ENCODE measurements around the gene SLC39A1. TPM values are rescaled to one million over a fixed set of nuclear protein-coding genes. Genes with fewer than 3 reads are reported as not detected.

SLC39A1 gene
- total RNA-seq, 1 experiment from 2014 or later = 158 TPM

DNA sequence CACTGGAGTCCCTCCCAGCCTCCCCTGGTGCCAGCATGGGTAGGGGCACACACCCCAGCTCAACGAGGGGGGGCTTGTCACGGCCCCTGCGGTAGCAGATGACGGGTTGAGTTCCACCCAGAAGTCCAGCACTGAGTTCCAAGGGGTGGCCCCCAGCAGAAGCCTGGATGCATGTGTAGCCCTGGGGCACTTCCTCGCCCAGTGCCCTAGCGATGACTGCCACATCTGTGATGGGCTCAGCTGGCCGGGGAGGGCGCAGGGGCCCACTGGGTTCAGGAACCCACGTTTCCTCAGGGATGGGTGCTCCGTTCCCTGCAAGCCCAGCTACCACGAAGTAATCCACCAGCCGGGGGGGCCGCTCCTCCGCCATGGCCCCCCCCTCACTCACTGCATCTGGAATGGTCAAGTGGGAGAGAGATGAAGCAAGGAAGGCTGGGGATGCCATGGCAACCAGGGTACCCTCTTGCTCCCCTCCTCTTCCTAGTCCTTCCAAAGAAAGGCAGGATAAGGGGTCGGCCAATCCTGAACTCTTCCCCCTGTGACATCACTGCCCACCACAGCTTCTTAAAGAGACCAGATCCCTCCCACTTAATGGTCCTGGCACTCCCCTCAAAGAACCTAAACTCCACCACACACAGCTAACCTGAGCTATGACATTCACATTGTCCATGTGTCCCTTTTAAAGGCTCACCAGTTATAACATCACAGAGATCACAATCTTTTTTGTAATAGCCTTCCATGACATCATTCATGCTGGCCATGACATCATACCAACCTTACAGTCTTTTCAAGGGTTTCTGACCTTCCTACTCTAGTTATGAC, 19.1 kb downstream of the SLC39A1 start:
- ATAC-seq = no peak
- POLR2A ChIA-PET = interaction anchor here (0.6 kb wide), 2 partner anchors 15 to 21 kb away, joined by 5 to 6 read pairs; no protein-coding TSS in a partner anchor
- H3K4me1 ChIP-seq (ENCODE audit: control insufficient read depth, insufficient read depth, low read length) = peaks cover 14% of the 10 kb centered on the region
- CTCF ChIA-PET = interaction anchor here (0.7 kb wide), 1 partner anchor 1758 kb away, joined by 10 read pairs; no protein-coding TSS in a partner anchor
- no peaks in the 10 kb centered on the region; the same call in 1 of the 2 replicates for H3K36me3 ChIP-seq (ENCODE audit: control insufficient read depth, insufficient read depth, low read length)
- BruUV-seq (replicated peaks) = TSS peak; percentile 45
- DNase-seq (ENCODE audit: low read depth, low spot score) = no peak
- H3K27ac ChIP-seq (ENCODE audit: low read length) = peak overlapping the region; percentile 78
- no peak overlapping the region for H3K4me3 ChIP-seq (ENCODE audit: low read depth in 2 of 2, low read length in 2 of 2)
- TF ChIP-seq POLR2AphosphoS5 (IDR thresholded peaks at IDR 0.05; ENCODE audit: low read depth, low read length) (no peak), TCF7L2 (IDR thresholded peaks at IDR 0.05; ENCODE audit: low read depth, low read length) (no peak)
- TF ChIP-seq, protein P1, sequence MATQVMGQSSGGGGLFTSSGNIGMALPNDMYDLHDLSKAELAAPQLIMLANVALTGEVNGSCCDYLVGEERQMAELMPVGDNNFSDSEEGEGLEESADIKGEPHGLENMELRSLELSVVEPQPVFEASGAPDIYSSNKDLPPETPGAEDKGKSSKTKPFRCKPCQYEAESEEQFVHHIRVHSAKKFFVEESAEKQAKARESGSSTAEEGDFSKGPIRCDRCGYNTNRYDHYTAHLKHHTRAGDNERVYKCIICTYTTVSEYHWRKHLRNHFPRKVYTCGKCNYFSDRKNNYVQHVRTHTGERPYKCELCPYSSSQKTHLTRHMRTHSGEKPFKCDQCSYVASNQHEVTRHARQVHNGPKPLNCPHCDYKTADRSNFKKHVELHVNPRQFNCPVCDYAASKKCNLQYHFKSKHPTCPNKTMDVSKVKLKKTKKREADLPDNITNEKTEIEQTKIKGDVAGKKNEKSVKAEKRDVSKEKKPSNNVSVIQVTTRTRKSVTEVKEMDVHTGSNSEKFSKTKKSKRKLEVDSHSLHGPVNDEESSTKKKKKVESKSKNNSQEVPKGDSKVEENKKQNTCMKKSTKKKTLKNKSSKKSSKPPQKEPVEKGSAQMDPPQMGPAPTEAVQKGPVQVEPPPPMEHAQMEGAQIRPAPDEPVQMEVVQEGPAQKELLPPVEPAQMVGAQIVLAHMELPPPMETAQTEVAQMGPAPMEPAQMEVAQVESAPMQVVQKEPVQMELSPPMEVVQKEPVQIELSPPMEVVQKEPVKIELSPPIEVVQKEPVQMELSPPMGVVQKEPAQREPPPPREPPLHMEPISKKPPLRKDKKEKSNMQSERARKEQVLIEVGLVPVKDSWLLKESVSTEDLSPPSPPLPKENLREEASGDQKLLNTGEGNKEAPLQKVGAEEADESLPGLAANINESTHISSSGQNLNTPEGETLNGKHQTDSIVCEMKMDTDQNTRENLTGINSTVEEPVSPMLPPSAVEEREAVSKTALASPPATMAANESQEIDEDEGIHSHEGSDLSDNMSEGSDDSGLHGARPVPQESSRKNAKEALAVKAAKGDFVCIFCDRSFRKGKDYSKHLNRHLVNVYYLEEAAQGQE (IDR thresholded peaks at IDR 0.05; ENCODE audit: insufficient read depth in 1 of 2, low read depth in 2 of 2, low read length in 1 of 2) = no peak
- H3K9me3 ChIP-seq (ENCODE audit: control insufficient read depth, insufficient read depth, low read depth, low read length) = no peaks in the 10 kb centered on the region
- intact Hi-C loops (cut with micrococcal nuclease; ENCODE audit: unreplicated experiment) (no loop called here), in situ Hi-C loops (cut with HindIII; ENCODE audit: low pct_unique_long_range_greater_than_20kb, low sequenced_read_pairs) (no loop called here)
- H3K27me3 ChIP-seq (ENCODE audit: control insufficient read depth, insufficient read depth, low read length) = no peaks in the 10 kb centered on the region

DNA sequence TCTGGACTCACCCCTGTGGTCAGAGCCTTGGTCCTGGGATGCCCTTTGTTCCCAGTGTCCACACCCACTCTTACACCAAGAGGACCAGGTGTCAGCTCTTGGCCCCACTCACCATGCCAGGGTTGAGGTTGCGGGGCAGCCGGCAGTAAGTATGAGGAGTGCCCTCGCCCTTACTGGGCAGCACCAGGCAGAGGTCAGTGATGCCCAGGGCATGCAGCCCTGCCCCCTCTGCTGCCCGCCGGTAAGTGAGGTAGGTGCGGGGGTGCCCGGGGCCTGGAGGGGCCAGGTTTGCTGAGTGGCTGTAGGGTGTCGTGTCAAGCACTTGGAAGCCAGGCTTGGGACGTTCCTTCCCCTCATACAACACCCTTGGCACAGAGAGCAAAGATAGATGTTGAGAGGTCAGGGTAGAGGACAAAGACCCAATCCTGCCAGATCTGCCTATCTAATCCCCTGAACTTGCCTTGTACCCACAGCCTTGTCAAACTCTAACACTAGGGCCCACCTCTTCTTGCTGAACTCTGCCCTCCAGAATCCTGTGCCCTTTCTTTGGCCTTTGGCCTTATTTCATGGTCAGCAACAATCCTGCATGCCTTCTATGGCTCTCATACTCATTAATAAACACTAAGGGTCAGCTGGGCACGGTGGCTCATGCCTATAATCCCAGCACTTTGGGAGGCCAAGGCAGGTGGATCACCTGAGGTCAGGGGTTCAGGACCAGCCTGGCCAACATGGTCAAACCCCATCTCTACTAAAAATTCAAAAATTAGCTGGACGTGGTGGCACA, 20.4 kb downstream of the SLC39A1 start:
- TF ChIP-seq POLR2AphosphoS5 (IDR thresholded peaks at IDR 0.05; ENCODE audit: low read depth, low read length) (no peak), TCF7L2 (IDR thresholded peaks at IDR 0.05; ENCODE audit: low read depth, low read length) (no peak), SIN3A (IDR thresholded peaks at IDR 0.05; ENCODE audit: borderline replicate concordance, insufficient read depth, low read depth, low read length) (no peak)
- TF ChIP-seq, protein P2, sequence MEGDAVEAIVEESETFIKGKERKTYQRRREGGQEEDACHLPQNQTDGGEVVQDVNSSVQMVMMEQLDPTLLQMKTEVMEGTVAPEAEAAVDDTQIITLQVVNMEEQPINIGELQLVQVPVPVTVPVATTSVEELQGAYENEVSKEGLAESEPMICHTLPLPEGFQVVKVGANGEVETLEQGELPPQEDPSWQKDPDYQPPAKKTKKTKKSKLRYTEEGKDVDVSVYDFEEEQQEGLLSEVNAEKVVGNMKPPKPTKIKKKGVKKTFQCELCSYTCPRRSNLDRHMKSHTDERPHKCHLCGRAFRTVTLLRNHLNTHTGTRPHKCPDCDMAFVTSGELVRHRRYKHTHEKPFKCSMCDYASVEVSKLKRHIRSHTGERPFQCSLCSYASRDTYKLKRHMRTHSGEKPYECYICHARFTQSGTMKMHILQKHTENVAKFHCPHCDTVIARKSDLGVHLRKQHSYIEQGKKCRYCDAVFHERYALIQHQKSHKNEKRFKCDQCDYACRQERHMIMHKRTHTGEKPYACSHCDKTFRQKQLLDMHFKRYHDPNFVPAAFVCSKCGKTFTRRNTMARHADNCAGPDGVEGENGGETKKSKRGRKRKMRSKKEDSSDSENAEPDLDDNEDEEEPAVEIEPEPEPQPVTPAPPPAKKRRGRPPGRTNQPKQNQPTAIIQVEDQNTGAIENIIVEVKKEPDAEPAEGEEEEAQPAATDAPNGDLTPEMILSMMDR (IDR thresholded peaks at IDR 0.05) = no peak
- TF ChIP-seq, protein P1 (IDR thresholded peaks at IDR 0.05; ENCODE audit: insufficient read depth in 1 of 2, low read depth in 2 of 2, low read length in 1 of 2) = no peak
- POLR2A ChIA-PET = interaction anchor here (0.7 kb wide), 1 partner anchor 93 kb away, joined by 16 read pairs; no protein-coding TSS in a partner anchor
- Histone ChIP-seq H3K27ac (ENCODE audit: low read length) (no peak overlapping the region), H3K36me3 (ENCODE audit: control insufficient read depth, insufficient read depth, low read length) (no peaks in the 10 kb centered on the region; the same call in 1 of the 2 replicates), H3K4me3 (ENCODE audit: low read depth in 2 of 2, low read length in 2 of 2) (no peak overlapping the region), H3K27me3 (ENCODE audit: control insufficient read depth, insufficient read depth, low read length) (no peaks in the 10 kb centered on the region), H3K9me3 (ENCODE audit: control insufficient read depth, insufficient read depth, low read depth, low read length) (no peaks in the 10 kb centered on the region), H3K4me1 (ENCODE audit: control insufficient read depth, insufficient read depth, low read length) (peaks cover 14% of the 10 kb centered on the region)
- BruUV-seq (replicated peaks) = no TSS peak
- intact Hi-C loops (cut with micrococcal nuclease; ENCODE audit: unreplicated experiment) (no loop called here), in situ Hi-C loops (cut with HindIII; ENCODE audit: low pct_unique_long_range_greater_than_20kb, low sequenced_read_pairs) (no loop called here)
- CTCF ChIA-PET = no interaction called here
- DNase-seq (ENCODE audit: low read depth, low spot score) (no peak), ATAC-seq (no peak)
